GM18873 (cell line): ENCODE results near the gene MAN1B1.
"Not testable (repeated sequence)": the region's sequence is repeated elsewhere in the genome, so short reads cannot be mapped to it uniquely, and the experiment has no call there.

Source experiments
- ATAC-seq: cut with Tn5 transposase; IDR thresholded peaks from one replicate; pipeline ENCODE4 v1.9.1; 2021; ENCODE audit warnings: mild to moderate bottlenecking, moderate library complexity, moderate number of reproducible peaks; ENCODE audit not compliant: unreplicated experiment, low FRiP score

Gene MAN1B1

GRCh38 chr9:137123468-137123837 is 36.7 kb downstream of the MAN1B1 start:
- no peak for ATAC-seq

DNA sequence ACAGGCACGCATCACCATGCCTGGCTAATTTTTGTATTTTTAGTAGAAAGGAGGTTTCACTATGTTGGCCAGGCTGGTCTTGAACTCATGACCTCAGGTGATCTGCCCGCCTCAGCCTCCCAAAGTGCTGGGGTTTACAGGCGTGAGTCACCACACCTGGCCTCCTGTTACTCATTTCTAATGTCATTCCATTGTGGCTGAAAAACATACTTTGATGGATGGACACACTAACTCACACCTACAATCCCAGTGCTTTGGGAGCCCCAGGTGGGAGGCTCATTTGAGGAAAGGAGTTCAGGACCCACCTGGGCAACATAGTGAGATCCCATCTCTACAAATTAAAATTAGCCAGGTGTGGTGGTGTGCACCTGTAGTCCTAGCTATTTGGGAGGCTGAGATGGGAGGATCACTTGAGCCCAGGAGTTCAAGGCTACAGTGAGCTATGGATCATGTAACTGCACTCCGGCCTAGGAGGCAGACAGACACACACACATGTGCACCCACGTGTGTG is 37.2 kb downstream of the MAN1B1 start:
- not testable (repeated sequence) for ATAC-seq

DNA sequence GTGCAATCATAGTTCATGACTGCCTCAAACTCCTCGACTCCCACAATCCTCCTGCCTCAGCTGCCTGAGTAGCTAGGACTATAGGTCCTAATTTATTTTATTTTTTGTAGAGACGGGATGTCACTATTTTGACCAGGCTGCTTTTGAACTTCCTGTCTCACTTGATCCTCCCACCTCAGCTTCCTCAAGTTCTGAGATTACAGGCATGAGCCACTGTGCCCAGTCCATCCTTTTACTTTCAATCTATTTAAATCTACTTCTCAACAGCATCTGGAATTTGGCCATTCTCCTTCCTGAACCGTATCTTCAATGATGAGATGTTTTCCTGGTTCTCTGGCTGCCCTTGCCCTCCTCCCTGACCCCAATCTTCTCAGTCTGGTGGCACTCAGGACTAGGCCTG is 40.0 kb downstream of the MAN1B1 start:
- no peak for ATAC-seq

DNA sequence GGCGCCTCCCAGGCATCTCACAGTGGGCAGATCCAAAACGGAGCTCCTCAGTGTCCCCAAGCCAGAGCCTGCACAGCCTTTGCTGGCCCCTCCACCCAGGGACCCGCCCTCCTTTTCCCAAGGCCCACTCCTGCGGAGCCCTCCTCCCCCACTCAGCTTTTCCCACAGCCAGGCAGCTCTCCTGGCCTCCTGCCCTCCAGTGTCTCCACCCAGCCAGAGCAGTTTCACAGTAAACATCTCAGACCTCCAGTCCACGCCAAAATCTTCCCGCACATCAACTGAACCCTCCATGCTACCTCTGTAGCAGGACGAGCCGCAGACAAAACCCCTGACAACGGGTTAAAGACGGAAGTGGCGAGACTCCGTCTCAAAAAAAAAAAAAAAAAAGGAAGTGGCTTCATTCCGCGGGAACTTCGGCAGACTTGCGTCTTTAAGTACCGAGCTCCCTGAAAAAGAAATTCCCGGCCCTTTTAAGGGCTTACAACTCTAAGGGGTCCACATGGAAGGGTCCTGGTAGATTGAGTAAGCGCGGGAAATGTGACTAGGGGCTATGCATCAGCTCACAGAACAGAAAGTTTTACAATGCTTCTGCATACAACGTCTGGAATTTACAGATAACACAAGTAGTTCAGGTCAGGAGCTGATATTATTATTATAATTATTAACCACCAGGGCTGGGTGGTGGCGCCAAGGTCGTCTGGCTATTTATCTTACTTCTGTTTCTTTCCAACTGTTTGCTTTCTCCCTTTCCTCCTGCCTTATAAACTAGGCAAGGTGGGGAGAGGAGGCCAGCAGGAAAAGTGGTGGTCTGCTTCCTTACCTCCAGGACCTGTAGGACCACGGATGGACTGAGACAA is 40.7 kb downstream of the MAN1B1 start:
- no peak for ATAC-seq

GRCh38 chr9:137128158-137128861 is 41.5 kb downstream of the MAN1B1 start:
- ATAC-seq, result no peak

DNA sequence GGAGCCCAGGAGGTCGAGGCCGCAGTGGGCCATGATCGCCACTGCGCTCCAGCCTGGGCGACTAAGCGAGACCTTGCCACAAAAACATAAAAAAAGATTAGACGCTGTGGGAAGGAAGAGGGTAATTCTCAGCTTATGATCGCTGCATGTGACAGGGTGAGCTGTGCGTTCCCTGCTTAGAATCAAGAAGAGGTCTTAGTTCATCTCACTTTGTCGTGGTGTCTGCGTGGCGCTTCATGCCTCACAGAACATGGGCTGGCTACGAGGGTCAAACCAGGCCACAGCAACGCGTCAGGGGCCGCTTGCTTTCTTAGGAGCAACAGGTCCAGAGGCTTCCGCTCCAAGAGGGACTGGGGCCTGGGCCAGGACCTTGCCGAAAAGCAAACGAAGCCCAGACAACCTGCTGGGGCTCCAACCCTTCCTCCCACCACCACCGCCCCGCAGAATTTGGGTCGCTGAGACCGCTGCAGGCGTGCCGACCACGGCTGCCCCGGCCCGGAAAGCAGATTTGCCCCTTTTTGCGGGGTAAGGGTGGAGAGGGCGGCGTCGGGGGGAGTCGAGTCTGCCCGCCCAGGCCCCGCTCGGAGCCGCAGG is 42.2 kb downstream of the MAN1B1 start:
- ATAC-seq, result peak; percentile 21

DNA sequence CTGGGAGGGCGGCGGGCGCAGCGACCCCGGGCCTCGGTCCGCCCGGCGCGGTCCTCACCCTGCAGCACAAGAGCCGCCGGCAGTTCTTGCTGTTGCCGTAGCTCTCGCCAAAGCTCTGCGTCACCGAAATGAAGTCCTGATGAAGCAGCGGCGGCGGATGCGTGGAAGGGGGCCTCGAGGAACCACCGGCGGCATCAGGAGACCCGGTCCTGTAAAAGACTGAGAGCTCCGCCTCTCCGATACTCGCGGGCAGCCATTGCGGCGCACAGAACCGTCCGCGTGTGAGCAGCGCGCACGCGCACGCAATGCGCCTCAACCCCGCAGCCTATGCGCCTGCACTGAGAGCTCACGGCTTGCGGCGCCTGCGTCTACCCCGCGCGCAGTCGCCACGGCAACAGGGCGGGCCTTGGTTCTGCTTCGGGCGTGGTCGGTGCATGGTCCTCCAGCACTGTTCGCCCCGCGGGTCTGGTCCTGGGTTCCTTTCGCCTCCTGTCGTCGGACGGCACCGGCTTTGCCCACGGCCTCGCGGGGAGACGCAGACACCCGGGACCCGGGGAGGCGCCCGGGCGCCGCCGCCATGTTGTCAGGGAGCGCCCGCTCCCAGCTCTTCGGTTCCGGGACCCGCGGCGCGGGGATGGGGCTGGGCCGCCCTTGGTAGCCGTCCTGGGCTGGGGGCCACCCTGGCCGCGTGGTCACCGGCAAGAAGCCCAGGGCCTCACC is 42.8 kb downstream of the MAN1B1 start:
- ATAC-seq, result peak; percentile 72

DNA sequence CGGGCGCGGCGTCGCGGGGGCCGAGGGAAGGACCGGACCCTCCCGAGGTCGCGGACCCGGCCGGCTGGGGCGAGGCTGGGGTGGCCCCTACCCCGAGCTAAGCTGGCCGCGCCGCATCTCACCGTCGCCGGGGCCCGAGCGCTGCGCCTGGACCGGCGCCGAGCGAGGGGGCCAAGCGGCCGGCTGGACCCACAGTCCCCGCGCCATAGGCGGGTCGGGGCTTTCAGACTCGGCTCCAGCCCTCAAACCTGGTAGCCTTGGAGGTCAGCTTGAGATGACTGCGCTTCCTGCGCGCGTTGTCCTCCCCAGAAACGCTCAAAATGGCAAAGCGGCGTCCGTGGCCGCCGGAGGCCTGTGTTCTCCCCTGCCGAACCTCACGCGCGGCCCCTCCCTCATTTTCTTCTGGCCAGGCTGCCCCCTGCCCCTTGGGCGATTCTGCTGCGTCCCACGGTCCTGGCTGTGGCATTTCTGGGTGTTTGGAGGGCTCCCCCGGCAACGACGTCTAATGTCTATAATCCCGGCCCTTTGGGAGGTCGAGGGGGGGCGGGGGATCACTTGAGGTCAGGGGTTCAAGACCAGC is 43.5 kb downstream of the MAN1B1 start:
- peak; percentile 4 for ATAC-seq

DNA sequence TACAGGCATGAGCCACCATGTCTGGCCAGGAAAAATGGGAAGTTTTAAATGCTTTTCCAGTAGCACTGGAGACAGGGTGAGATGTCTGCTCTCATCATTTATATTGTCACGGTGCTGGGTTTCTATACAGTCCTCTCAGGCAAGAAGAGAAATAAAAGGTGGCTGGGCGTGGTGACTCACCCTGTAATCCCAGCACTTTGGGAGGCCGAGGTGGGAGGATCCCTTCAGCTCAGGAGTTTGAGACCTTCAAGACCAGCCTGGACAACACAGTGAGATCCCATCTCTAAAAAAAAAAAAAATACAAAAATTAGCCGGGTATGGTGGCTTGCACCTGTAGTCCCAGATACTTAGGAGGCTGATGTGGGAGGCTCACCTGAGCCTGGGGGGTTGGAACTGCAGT is 47.4 kb downstream of the MAN1B1 start:
- no peak for ATAC-seq

DNA sequence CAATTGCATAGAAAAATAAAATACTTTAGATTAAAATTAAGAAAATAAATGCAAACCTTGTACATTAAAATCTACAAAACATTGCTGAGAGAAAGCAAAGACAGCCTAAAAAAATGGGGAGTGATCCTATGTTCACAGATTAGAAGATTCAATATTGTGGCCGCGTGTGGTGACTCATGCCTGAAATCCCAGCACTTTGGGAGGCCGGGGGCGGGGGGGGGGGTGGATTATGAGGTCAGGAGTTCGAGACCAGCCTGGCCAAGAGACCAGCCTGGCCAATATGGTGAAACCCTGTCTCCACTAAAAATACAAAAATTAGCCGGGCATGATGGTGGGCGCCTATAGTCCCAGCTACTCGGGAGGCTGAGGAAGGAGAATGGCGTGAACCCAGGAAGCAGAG is 48.4 kb downstream of the MAN1B1 start:
- ATAC-seq, result not testable (repeated sequence)

- no peak for ATAC-seq
These were observed 49.6 kb downstream of the MAN1B1 start for GRCh38 chr9:137136261-137136880.

- no peak for ATAC-seq
These were observed 50.3 kb downstream of the MAN1B1 start for GRCh38 chr9:137136881-137137607.

DNA sequence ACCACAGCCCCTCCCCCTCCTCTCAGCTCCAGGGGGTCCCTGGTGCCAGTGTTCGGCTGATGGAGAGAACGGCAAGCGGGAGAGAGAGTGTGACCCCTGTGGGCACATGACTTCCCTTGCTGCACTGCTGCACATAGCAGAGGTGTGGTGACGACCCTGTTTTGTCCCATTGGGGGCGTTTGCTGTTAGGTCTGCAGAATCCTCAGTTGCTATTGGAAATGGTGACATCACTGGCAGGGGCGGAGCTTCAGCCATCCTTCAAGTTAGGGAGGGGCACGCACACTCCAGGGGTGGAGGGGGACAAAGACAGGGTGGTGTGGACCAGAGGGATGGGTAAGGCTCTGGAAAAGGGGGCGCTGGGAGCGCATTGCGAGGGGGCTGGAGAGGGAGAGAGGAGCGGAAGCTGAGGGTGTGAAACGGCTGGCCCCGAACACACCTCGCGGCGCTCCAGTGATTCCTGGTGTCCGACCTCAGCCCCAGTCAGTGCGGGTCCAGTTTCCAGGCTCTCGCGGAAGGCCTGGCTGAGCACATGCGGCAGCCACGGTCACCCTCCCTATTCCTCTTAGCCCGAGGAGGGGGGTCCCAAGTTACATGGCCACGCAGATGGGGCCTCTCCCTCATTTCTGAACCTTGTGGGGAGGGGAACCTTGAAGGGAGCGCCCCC is 51.4 kb downstream of the MAN1B1 start:
- no peak for ATAC-seq

DNA sequence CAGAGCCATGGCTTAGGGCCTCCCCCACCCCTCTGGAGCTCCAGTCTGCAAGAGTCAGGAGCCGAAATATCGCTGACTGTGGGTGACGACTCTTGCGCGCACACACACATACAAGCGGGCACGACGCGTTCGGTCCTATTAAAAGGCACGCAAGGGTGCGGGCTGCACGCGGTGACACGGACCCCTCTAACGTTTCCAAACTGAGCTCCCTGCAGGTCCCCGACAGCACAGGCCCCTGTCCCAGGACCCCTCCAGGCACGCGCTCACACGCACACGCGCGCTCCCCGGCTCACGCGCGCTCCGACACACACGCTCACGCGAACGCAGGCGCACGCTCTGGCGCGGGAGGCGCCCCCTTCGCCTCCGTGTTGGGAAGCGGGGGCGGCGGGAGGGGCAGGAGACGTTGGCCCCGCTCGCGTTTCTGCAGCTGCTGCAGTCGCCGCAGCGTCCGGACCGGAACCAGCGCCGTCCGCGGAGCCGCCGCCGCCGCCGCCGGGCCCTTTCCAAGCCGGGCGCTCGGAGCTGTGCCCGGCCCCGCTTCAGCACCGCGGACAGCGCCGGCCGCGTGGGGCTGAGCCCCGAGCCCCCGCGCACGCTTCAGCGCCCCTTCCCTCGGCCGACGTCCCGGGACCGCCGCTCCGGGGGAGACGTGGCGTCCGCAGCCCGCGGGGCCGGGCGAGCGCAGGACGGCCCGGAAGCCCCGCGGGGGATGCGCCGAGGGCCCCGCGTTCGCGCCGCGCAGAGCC is 52.1 kb downstream of the MAN1B1 start, which contains the start of gene GRIN1:
Gene GRIN1, plus strand, starts transcription at position 433 of the 746 bp plus-strand sequence. CDS start 333 bp downstream, outside the sequence.
- ATAC-seq, result no peak

DNA sequence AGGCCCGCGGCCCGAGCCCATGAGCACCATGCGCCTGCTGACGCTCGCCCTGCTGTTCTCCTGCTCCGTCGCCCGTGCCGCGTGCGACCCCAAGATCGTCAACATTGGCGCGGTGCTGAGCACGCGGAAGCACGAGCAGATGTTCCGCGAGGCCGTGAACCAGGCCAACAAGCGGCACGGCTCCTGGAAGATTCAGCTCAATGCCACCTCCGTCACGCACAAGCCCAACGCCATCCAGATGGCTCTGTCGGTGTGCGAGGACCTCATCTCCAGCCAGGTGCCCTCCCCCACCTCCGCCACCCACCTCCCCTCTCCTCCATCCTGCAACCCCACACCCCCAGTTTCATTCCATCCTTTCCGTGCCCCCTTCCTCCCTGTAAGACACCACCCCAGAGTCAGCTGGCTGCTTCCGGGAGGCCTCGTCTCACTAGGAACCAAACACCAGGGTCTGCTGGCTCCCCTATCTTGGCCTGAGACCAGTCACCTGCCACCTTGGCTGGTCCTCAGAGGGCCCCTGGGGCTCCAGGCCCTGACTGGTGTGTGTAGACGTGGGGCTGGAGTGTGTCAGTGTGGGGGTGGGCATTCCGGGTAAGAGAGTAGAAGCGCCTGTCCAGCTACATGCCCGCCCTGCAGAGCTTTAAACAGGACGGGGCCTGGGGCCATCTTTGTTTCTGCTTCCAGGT is 52.8 kb downstream of the MAN1B1 start:
- ATAC-seq, result no peak

DNA sequence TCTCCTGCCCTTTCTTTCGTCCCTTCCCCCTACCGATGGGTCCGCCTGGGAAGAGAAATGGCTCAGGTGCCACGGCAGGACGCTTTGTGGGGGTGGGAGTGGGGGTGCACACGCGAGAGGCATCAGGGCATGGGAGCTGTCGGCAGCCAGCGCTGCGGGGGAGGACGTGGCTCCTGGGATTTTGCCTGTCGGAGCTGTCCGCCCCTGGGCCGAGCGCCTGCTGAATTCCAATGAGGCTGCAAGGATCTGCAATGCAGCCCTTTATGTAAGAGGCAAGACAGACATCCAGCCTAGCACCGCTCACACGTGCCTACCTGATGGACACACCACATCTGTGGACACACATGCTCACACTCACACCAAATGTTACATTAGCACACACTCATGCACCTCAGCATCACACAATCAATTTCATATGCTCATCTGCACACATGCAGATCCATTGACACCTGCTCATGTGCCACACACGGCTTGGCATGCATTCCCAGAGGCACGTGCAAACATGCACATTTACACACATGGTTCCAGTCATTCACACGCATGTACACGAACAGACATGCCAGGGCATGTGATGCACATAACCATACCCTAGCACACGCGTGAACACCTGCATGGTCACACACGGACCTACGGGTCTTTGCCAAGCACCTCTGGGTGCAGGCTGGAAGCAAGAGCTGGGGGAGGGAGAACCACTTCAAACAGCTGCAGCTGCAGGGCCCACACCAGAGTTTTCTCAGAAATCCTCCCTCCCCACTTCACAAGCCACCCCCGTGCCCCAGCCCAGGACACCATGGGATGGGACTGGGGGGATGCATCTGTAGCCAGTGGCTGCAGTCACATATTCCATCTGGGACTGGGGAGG is 53.6 kb downstream of the MAN1B1 start:
- no peak for ATAC-seq
